Measurements from ENCODE around the gene FEZF1. TPM values are rescaled to one million over a fixed set of nuclear protein-coding genes. Genes with fewer than 3 reads are reported as not detected.

FEZF1 gene
- total RNA-seq, 2 experiments from 2014 or later: not detected

DNA sequence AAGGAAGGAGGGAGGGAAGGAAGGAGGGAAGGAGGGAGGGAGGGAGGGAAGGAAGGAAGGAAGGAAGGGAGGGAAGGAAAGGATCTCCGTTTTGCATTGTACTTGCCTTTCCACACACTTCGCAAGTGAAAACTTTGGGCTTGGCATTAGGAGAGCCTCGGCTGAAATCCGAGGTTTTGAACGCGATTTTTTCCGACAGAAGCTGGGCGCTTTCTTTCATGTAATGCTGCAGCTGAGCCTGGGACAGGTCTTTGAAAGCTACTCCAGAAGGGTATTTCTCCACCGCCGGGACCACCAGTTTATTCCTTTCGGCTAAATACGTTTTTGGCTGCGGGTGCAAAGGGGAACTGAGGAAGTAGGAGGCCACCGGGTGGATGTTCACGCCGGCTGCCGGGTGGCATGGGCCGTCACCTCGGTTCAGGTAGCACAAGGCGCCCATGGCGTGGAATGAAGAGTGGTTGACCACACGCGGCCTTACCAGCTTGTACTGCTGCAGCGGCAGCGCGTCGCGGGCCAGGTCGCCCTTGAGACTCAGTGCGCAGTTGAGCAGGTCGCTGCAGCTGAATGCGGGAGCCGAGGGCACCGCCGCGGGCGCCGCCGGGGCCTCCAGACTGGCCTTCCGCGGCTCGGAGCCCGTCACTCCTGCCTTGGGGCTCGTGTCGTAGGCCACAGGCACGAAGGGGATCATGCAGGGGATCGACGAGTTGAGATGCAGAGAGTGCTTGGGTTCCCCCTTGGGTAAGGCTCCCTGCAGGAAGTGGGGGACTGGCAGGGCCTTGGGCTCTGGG, 825 bp downstream of the FEZF1 start:
- no peaks in the 10 kb centered on the region for H3K4me1 Mint-ChIP-seq (ENCODE audit: low read depth)
- ChIA-PET CTCF (no interaction called here), POLR2A (no interaction called here)
- intact Hi-C loops (cut with micrococcal nuclease): no loop called here
- ATAC-seq: no peak
- H3K36me3 Mint-ChIP-seq (ENCODE audit: low read depth): peaks cover 1% of the 10 kb centered on the region
- H3K27ac Mint-ChIP-seq: no peak overlapping the region
- H3K27me3 Mint-ChIP-seq: peaks cover 85% of the 10 kb centered on the region
- H3K4me3 Mint-ChIP-seq: no peak overlapping the region
- DNase-seq: no peak
- no peaks in the 10 kb centered on the region for H3K9me3 Mint-ChIP-seq
- TF ChIP-seq, protein P1, sequence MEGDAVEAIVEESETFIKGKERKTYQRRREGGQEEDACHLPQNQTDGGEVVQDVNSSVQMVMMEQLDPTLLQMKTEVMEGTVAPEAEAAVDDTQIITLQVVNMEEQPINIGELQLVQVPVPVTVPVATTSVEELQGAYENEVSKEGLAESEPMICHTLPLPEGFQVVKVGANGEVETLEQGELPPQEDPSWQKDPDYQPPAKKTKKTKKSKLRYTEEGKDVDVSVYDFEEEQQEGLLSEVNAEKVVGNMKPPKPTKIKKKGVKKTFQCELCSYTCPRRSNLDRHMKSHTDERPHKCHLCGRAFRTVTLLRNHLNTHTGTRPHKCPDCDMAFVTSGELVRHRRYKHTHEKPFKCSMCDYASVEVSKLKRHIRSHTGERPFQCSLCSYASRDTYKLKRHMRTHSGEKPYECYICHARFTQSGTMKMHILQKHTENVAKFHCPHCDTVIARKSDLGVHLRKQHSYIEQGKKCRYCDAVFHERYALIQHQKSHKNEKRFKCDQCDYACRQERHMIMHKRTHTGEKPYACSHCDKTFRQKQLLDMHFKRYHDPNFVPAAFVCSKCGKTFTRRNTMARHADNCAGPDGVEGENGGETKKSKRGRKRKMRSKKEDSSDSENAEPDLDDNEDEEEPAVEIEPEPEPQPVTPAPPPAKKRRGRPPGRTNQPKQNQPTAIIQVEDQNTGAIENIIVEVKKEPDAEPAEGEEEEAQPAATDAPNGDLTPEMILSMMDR (IDR thresholded peaks at IDR 0.05): no peak

DNA sequence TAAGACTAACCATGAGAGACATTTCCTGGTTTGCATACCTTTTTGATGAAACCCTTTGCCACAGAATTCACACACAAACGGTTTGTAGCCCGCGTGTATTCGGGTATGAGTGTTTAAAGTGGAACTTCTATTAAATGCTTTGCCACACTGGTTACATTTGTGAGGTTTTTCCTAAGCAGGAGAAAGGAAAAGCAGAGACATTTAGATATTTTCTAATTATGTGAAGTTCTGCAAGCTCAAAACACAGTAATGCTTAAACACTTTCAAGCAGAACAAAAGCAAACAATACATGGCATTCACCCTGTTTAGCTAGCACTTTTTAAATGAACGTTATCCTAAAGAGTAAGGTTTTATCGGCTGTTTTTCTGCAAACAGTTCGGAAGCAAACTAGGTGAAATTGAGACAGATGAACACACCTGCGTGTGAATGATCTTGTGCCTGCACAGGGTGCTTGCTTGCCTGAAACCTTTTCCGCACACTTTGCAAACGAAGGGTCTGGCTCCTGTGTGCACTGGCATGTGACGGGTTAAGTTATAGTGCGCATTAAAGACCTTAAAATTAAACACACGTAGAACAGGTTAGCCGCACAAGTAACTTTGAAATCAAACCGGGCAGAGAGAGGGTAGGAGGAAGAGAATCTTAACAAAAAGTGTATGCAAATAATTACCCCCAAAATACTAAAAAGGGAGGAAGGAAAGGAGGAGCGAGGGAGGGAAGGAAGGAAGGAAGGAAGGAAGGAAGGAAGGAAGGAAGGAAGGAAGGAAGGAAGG, 1.6 kb downstream of the FEZF1 start:
- Mint-ChIP-seq H3K36me3 (ENCODE audit: low read depth) (peaks cover 1% of the 10 kb centered on the region), H3K9me3 (no peaks in the 10 kb centered on the region), H3K27me3 (peaks cover 88% of the 10 kb centered on the region), H3K4me1 (ENCODE audit: low read depth) (no peaks in the 10 kb centered on the region), H3K4me3 (no peak overlapping the region), H3K27ac (no peak overlapping the region)
- CTCF ChIA-PET: interaction anchor here (0.8 kb wide), 1 partner anchor 343 kb away, joined by 3 read pairs; no protein-coding TSS in a partner anchor
- POLR2A ChIA-PET: no interaction called here
- intact Hi-C loops (cut with micrococcal nuclease): no loop called here
- DNase-seq: no peak
- no peak for ATAC-seq
- TF ChIP-seq, protein P1 (IDR thresholded peaks at IDR 0.05): no peak

DNA sequence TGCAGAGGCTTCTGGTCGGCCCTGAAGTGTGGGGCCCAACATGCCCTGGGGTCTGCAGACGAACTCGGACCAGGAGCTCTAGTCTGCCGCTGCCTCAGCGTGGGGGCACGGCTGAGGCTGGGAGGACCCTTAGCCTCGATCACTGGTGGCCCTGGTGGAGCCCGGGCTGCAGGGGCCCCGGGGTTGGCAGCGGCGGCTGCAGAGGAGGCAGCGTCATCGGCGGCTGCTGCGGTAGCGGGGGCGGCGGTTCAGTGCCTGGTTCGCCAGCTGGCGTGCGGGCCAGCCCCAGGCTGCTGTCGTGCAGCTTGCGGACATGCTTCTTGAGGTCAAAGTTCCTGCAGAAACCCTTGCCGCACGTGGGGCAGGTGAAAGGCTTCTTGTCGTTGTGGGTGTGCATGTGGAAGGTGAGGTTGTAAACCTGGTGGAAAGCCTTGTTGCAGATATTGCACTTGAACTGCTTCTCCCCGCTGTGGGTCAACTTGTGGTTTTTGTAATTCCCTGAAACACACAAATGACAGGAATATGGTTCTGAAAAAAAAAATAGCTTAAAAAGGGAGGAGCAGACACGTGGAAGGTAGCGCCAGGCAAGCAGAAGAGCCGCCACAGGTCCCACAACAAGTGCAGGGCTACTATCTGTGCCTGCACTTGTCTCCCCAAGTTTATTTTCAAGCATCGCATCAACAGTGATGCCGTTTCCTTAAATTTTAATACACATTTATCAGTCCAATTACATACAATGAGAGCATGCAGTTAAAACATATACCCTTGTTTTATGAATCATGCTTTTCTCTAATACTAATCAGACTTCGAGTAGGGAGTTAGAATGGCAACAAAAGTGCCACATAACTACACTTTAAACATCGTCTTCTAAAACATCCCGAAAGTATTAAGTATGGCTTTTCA, 2.4 kb downstream of the FEZF1 start:
- intact Hi-C loops (cut with micrococcal nuclease): no loop called here
- Mint-ChIP-seq H3K36me3 (ENCODE audit: low read depth) (peaks cover 1% of the 10 kb centered on the region), H3K27ac (no peak overlapping the region), H3K27me3 (peaks cover 82% of the 10 kb centered on the region), H3K9me3 (no peaks in the 10 kb centered on the region), H3K4me1 (ENCODE audit: low read depth) (no peaks in the 10 kb centered on the region), H3K4me3 (no peak overlapping the region)
- ATAC-seq (no peak), DNase-seq (no peak)
- ChIA-PET POLR2A (no interaction called here), CTCF (interaction anchor here (0.8 kb wide), 1 partner anchor 342 kb away, joined by 3 read pairs; no protein-coding TSS in a partner anchor)
- TF ChIP-seq, protein P1 (IDR thresholded peaks at IDR 0.05): no peak

DNA sequence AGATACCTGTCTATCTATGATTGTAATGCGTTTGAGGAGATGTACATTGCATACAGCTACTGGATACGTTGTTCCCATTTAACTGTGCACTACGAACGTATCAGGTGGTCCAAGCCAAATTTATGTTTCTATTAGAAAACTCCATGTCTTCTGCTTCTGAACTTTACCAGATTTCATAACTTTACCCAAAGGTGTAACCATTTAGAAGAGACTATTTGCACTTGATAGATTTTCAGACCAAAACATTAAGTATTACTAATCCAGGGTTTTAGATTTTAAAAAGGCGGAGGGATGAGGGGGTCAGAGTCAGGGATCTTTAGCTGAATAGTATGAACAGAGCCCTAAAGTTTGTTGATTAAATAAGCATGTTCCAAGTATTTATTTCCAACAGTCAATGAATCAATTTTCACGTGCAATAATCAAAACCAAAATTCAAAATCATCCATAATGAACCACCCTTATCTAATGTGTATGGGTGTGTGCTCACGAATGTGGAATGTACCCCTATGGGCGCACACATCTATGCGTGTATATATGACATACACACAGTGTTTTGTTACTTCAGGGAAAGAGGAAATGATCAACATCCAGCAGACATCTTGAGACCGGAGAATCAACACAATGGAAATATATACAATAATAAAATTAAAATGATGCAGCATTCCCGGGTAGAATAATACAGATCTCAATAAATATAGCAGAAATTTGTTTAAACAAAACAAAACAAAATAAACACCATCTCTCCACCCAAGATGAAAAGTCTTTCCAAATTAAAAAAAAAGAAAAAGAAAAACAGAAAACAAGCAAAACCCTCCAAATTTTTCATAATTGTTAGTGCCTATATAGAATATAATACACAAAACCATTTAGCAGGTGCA, 3.4 kb downstream of the FEZF1 start:
- peaks cover 1% of the 10 kb centered on the region for H3K36me3 Mint-ChIP-seq (ENCODE audit: low read depth)
- no peak for DNase-seq
- TF ChIP-seq, protein P1 (IDR thresholded peaks at IDR 0.05): no peak
- H3K4me1 Mint-ChIP-seq (ENCODE audit: low read depth): no peaks in the 10 kb centered on the region
- no peaks in the 10 kb centered on the region for H3K9me3 Mint-ChIP-seq
- no peak for ATAC-seq
- peaks cover 75% of the 10 kb centered on the region for H3K27me3 Mint-ChIP-seq
- no peak overlapping the region for H3K4me3 Mint-ChIP-seq
- no peak overlapping the region for H3K27ac Mint-ChIP-seq
- intact Hi-C loops (cut with micrococcal nuclease): no loop called here
- CTCF ChIA-PET: no interaction called here
- POLR2A ChIA-PET: no interaction called here

Measured in activated CD8-positive, alpha-beta T cell treated with anti-CD3 and anti-CD28 coated beads for 36 hours (primary cell).